ENCODE results near the gene HES2.
"Not testable (repeated sequence)": the region's sequence is repeated elsewhere in the genome, so short reads cannot be mapped to it uniquely, and the experiment has no call there.

HES2 gene

DNA sequence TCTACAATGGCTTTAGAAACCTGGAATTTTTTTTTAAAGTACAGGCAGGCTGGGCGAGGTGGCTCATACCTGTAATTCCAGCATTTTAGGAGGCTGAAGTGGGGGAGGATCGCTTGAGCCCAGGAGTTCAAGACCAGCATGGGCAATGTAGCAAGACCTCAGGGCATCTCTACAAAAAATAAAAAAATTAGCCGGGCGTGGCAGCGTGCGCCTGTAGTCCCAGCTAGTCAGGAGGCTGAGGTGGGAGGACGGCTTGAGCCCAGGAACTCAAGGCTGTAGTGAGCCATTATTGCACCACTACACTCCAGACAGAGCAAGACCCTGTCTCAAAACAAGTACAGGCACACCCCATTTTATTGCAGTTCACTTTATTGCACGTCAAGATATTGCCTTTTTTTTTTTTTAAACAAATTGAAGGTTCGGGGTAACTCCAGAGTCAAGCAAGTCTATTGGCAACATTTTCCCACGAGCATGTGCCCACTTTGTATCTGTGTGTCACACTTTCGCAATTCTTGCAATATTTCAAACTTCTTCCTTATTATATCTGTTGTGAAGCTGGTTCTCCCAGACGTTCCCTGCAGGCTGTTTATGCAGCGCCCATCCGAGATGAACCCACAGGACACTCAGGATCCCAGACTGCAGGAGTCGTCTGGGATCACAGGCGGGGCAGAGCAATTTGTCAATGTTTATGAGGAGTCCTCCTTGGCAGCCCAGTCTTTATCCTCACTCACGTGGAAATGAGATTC lies 4.7 kb downstream of the HES2 start:
- peaks cover 0 to 9% of the 10 kb centered on the region in 2 donors for H3K4me1 Mint-ChIP-seq (ENCODE audit: low read depth in 2 of 2)
- ATAC-seq (replicated peaks) (no peak), DNase-seq (no peak)
- H3K27ac Mint-ChIP-seq = no peak overlapping the region
- no peak overlapping the region for H3K4me3 Mint-ChIP-seq
- H3K36me3 Mint-ChIP-seq (ENCODE audit: insufficient read depth) = no peaks in the 10 kb centered on the region
- no peaks in the 10 kb centered on the region for H3K9me3 Mint-ChIP-seq
- H3K27me3 Mint-ChIP-seq = peaks cover 56 to 83% of the 10 kb centered on the region in 2 donors

DNA sequence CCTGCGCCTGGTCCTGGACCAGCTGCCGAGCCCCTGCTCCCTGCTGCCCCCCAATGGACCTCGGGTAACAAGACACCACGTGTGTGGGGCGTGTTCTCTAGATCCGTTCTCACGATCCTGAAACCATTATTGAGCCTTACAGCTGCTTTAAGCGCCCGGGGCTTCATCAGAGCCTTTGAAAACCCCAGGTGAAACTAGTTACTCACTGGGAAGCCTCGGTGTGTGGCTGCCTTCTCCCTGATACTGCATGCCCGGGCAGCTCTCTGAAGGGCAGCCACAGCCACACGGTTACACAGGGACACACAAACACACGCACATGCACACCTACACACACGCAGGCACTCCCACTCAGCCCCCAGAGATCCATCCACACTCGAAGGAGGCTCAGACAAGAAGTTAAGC lies 5.3 kb downstream of the HES2 start:
- Mint-ChIP-seq H3K9me3 (no peaks in the 10 kb centered on the region), H3K4me1 (ENCODE audit: low read depth in 2 of 2) (peaks cover 0 to 6% of the 10 kb centered on the region in 2 donors), H3K27ac (no peak overlapping the region), H3K4me3 (no peak overlapping the region), H3K36me3 (ENCODE audit: insufficient read depth) (no peaks in the 10 kb centered on the region), H3K27me3 (peaks cover 56 to 79% of the 10 kb centered on the region in 2 donors)
- DNase-seq (peak in 1 of 3 experiments; percentile 24), ATAC-seq (replicated peaks) (peak; percentile 71)

- Mint-ChIP-seq H3K4me1 (ENCODE audit: low read depth in 2 of 2) (peaks cover 0 to 5% of the 10 kb centered on the region in 2 donors), H3K27ac (no peak overlapping the region), H3K9me3 (no peaks in the 10 kb centered on the region), H3K4me3 (no peak overlapping the region), H3K27me3 (peaks cover 54 to 71% of the 10 kb centered on the region in 2 donors), H3K36me3 (ENCODE audit: insufficient read depth) (peaks cover 4% of the 10 kb centered on the region)
- DNase-seq (no peak), ATAC-seq (replicated peaks) (no peak)
Measured at GRCh38 chr1:6412896-6413295, 6.8 kb downstream of the HES2 start.

DNA sequence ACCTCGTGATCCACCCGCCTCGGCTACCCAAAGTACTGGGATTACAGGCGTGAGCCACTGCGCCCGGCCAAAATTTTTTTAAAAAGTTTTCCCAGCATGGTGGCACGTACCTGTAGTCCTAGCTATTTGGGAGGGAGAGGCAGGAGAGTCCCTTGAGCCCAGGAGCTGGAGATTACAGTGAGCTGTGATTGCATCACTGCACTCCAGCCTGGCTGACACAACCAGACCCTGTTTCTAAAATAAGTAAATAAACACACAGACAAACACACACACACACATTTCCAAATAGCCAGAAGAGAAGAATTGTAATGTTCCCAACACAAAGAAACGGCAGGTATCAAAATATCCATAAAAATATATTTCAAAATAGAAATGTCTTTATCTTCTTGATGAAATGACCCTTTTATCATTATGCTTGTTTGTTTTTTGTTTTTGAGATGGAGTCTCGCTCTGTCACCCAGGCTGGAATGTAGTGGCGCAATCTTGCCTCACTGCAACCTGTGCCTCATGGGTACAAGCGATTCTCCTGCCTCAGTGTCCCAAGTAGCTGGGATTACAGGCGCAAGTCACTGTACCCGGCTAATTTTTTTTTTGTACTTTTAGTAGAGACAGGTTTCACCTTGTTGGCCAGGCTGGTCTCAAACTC lies 9.3 kb downstream of the HES2 start:
- H3K36me3 Mint-ChIP-seq (ENCODE audit: insufficient read depth) = peaks cover 8% of the 10 kb centered on the region
- H3K9me3 Mint-ChIP-seq = no peaks in the 10 kb centered on the region
- ATAC-seq (replicated peaks) = no peak
- H3K4me3 Mint-ChIP-seq = no peak overlapping the region
- DNase-seq = no peak
- H3K27ac Mint-ChIP-seq = no peak overlapping the region
- peaks cover 0 to 5% of the 10 kb centered on the region in 2 donors for H3K4me1 Mint-ChIP-seq (ENCODE audit: low read depth in 2 of 2)
- peaks cover 30 to 46% of the 10 kb centered on the region in 2 donors for H3K27me3 Mint-ChIP-seq

DNA sequence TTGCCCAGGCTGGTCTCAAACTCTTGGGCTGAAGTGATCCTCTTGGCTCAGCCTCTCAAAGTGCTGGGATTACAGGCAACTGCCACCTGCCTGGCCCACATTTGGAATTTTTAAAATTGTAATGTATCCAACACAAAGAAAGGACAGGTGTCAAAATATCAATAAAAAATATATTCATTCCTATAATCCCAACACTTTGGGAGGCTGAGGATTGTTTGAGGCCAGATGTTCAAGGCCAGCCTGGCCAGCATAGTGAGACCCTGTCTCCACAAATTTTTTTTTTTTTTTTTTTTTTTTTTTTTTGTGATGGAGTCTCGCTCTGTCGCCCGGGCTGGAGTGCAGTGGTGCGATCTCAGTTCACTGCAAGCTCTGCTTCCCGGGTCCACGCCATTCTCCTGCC lies 10.0 kb downstream of the HES2 start:
- Mint-ChIP-seq H3K4me3 (no peak overlapping the region), H3K9me3 (no peaks in the 10 kb centered on the region)
- ATAC-seq (replicated peaks) = no peak

GRCh38 chr1:6409053-6409452 lies 10.7 kb downstream of the HES2 start:
- ATAC-seq (replicated peaks) (no peak), DNase-seq (no peak)
- Mint-ChIP-seq H3K27ac (no peak overlapping the region), H3K9me3 (no peaks in the 10 kb centered on the region), H3K4me3 (no peak overlapping the region), H3K27me3 (peaks cover 21 to 33% of the 10 kb centered on the region in 2 donors), H3K4me1 (ENCODE audit: low read depth in 2 of 2) (peaks cover 0 to 4% of the 10 kb centered on the region in 2 donors), H3K36me3 (ENCODE audit: insufficient read depth) (peaks cover 8% of the 10 kb centered on the region)

More for the DNA sequence above, 10.0 kb downstream of the HES2 start:
- H3K36me3 Mint-ChIP-seq (ENCODE audit: insufficient read depth) = peaks cover 8% of the 10 kb centered on the region
- H3K4me1 Mint-ChIP-seq (ENCODE audit: low read depth in 2 of 2) = peaks cover 0 to 7% of the 10 kb centered on the region in 2 donors
- peaks cover 27 to 40% of the 10 kb centered on the region in 2 donors for H3K27me3 Mint-ChIP-seq
- DNase-seq = no peak
- no peak overlapping the region for H3K27ac Mint-ChIP-seq

- H3K27ac Mint-ChIP-seq = no peak overlapping the region
- H3K4me1 Mint-ChIP-seq (ENCODE audit: low read depth in 2 of 2) = peaks cover 0 to 4% of the 10 kb centered on the region in 2 donors
- peaks cover 8% of the 10 kb centered on the region for H3K36me3 Mint-ChIP-seq (ENCODE audit: insufficient read depth)
- H3K27me3 Mint-ChIP-seq = peaks cover 11 to 23% of the 10 kb centered on the region in 2 donors
- no peak for ATAC-seq (replicated peaks)
- H3K9me3 Mint-ChIP-seq = no peaks in the 10 kb centered on the region
- H3K4me3 Mint-ChIP-seq = no peak overlapping the region
- no peak for DNase-seq
Measured at GRCh38 chr1:6408023-6408422, 11.7 kb downstream of the HES2 start.

DNA sequence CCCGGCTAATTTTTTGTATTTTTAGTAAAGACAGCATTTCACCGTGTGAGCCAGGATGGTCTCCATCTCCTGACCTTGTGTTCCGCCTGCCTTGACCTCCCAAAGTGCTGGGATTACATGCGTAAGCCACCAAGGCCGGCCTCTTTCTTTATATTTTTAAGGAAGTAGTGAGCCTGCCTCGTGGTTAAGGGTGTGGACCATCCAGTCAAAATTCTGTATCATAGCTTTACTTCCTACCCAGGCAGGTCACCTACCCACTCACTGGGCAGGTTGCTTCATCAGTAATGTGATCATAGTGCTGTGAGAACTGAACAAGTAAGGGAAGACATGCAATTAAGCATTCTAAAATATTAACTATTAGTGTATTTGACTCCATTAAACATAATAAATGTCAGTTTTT lies 18.0 kb downstream of the HES2 start:
- Mint-ChIP-seq H3K9me3 (no peaks in the 10 kb centered on the region), H3K4me3 (no peak overlapping the region), H3K27ac (no peak overlapping the region), H3K27me3 (no peaks in the 10 kb centered on the region), H3K36me3 (ENCODE audit: insufficient read depth) (no peaks in the 10 kb centered on the region), H3K4me1 (ENCODE audit: low read depth in 2 of 2) (peaks cover 0 to 4% of the 10 kb centered on the region in 2 donors)
- DNase-seq (no peak), ATAC-seq (replicated peaks) (no peak)

- Mint-ChIP-seq H3K4me3 (no peak overlapping the region), H3K9me3 (no peaks in the 10 kb centered on the region), H3K27ac (no peak overlapping the region), H3K36me3 (ENCODE audit: insufficient read depth) (no peaks in the 10 kb centered on the region), H3K4me1 (ENCODE audit: low read depth in 2 of 2) (peaks cover under 1 to 6% of the 10 kb centered on the region in 2 donors), H3K27me3 (no peaks in the 10 kb centered on the region)
- no peak for DNase-seq
- ATAC-seq (replicated peaks) = no peak
Measured at GRCh38 chr1:6399294-6399693, 20.4 kb downstream of the HES2 start.

DNA sequence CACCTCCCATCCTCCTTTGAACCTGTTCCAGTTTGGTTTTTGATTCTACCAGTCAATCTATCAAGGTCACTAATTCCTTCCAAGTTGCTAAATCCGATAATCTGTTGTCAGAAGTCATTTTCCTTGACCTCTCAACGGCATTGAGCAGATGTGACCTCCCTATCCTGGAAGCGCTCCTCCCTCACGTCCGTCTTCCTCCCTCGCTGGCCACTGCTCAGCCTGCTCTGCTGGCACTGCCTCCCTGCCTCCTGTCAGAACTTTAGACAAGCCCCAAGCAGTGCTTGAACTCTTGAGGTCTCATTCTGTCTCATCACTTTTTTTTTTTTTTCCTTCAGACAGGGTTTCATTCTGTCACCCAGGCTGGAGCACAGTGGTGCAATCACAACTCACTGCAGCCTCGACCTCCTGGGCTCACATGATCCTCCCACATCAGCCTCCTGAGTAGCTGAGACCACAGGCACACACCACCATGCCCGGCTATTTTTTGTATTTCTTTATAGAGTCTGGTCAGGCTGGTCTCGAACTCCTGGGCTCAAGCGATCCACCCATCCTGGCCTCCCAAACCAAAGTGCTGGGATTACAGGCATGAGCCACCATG lies 21.8 kb downstream of the HES2 start:
- peaks cover 6 to 13% of the 10 kb centered on the region in 2 donors for H3K4me1 Mint-ChIP-seq (ENCODE audit: low read depth in 2 of 2)
- no peak overlapping the region for H3K27ac Mint-ChIP-seq
- DNase-seq (no peak), ATAC-seq (replicated peaks) (no peak)
- H3K9me3 Mint-ChIP-seq = no peaks in the 10 kb centered on the region
- H3K27me3 Mint-ChIP-seq = no peaks in the 10 kb centered on the region
- H3K36me3 Mint-ChIP-seq (ENCODE audit: insufficient read depth) = peaks cover 4% of the 10 kb centered on the region
- H3K4me3 Mint-ChIP-seq = no peak overlapping the region

DNA sequence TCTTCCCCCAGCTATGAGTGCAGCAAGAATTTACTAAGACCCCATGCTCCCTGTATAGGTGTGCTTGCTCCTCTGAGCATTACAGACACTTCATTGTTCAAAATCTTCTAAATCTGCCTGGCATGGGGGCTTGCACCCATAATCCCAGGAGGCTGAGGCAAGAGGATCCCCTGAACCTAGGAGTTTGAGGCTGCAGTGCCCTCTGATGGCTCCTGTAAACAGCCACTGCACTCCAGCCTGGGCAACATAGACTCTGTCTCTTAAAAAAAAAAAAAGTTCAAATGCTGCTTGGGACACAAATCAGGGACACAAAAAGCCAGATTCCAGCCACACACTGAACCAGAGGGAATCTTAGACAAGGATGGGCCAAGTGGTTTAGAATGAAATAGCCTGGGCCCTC lies 22.7 kb downstream of the HES2 start:
- Mint-ChIP-seq H3K4me1 (ENCODE audit: low read depth in 2 of 2) (peaks cover 12 to 20% of the 10 kb centered on the region in 2 donors), H3K9me3 (no peaks in the 10 kb centered on the region), H3K4me3 (peak overlapping the region in 1 of 2 donors; percentile 50), H3K27ac (peak overlapping the region in 1 of 2 donors; percentile 87), H3K36me3 (ENCODE audit: insufficient read depth) (peaks cover 9% of the 10 kb centered on the region), H3K27me3 (no peaks in the 10 kb centered on the region)
- DNase-seq = no peak
- ATAC-seq (replicated peaks) = no peak

DNA sequence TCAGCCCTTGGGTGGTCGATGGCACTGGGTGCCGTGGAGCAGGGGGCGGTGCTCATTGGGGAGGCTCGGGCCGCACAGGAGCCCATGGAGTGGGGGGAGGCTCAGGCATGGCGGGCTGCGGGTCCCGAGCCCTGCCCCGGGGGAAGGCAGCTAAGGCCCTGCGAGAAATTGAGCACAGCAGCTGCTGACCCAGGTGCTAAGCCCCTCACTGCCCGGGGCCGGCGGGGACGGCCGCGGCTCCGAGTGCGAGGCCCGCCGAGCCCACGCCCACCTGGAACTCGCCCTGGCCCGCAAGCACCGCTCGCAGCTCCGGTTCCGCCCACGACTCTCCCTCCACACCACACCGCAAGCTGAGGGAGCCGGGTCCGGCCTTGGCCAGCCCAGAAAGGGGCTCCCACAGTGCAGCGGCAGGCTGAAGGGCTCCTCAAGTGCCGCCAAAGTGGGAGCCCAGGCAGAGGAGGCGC lies 23.9 kb downstream of the HES2 start:
- H3K9me3 Mint-ChIP-seq; H3K27me3 Mint-ChIP-seq; H3K27ac Mint-ChIP-seq; DNase-seq; ATAC-seq (replicated peaks); H3K36me3 Mint-ChIP-seq (ENCODE audit: insufficient read depth); H3K4me3 Mint-ChIP-seq: not testable (repeated sequence)
- H3K4me1 Mint-ChIP-seq (ENCODE audit: low read depth in 2 of 2) = peaks cover 12 to 23% of the 10 kb centered on the region in 2 donors

DNA sequence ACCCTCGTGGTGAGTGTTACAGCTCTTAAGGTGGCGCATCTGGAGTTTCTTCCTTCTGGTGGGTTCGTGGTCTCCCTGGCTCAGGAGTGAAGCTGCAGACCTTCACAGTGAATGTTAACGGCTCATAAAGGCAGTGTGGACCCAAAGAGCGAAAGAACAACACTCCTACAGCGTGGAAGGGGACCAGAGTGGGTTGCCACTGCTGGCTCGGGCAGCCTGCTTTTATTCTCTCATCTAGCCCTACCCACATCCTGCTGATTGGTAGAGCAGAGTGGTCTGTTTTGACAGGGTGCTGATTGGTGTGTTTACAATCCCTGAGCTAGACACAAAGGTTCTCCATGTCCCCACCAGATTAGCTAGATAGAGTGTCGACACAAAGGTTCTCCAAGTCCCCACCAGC lies 24.6 kb downstream of the HES2 start:
- not testable (repeated sequence) for H3K9me3 Mint-ChIP-seq; H3K36me3 Mint-ChIP-seq (ENCODE audit: insufficient read depth); ATAC-seq (replicated peaks); H3K27me3 Mint-ChIP-seq; DNase-seq
- peak overlapping the region; percentile 10 to 13 for H3K4me3 Mint-ChIP-seq
- peak overlapping the region in 1 of 2 donors; percentile 90 for H3K27ac Mint-ChIP-seq
- H3K4me1 Mint-ChIP-seq (ENCODE audit: low read depth in 2 of 2) = peaks cover 12 to 23% of the 10 kb centered on the region in 2 donors

Measured in effector memory CD8-positive, alpha-beta T cell (primary cell).